Liver (tissue), 9 donors: ENCODE measurements around the gene FGD6. TPM values are rescaled to one million over a fixed set of nuclear protein-coding genes. Genes with fewer than 3 reads are reported as not detected.

ENCODE experiments used
- DNase-seq: peaks from one replicate; pipeline ENCODE4 v3.0.0-alpha.2; 2017; ENCODE audit warnings: low spot score
- H3K27ac ChIP-seq, 2 donors: one replicate each; pipeline ENCODE4 v1.7.0; 2013; ENCODE audit warnings: inconsistent platforms in 2 of 2, low read length in 2 of 2, control low read depth in 1 of 2, low read depth in 1 of 2, mild to moderate bottlenecking in 1 of 2
- H3K27me3 ChIP-seq, 4 donors: one replicate each; pipeline versions ENCODE4 v1.6.1 to v1.7.0; 2013; ENCODE audit warnings: low read length in 3 of 4, inconsistent platforms in 1 of 4, mild to moderate bottlenecking in 1 of 4, moderate library complexity in 1 of 4; ENCODE audit not compliant: control insufficient read depth in 4 of 4, insufficient read depth in 4 of 4
- H3K36me3 ChIP-seq, 4 donors: one replicate each; pipeline versions ENCODE4 v1.6.1 to v1.7.0; 2013; ENCODE audit warnings: low read length in 3 of 4, mild to moderate bottlenecking in 3 of 4, low read depth in 1 of 4, moderate library complexity in 1 of 4; ENCODE audit not compliant: control insufficient read depth in 4 of 4, insufficient read depth in 3 of 4
- H3K4me1 ChIP-seq, 4 donors: one replicate each; pipeline versions ENCODE4 v1.6.1 to v1.7.0; 2013; ENCODE audit warnings: low read length in 3 of 4, mild to moderate bottlenecking in 3 of 4, moderate library complexity in 1 of 4; ENCODE audit not compliant: control insufficient read depth in 4 of 4, insufficient read depth in 4 of 4
- H3K4me3 ChIP-seq, 3 donors: one replicate each; pipeline versions ENCODE4 v1.6.1 to v1.7.0; 2013; ENCODE audit warnings: low read length in 3 of 3, control low read depth in 1 of 3, low read depth in 1 of 3, mild to moderate bottlenecking in 1 of 3
- H3K9ac ChIP-seq, 2 donors: one replicate each; pipeline ENCODE4 v1.7.0; 2013; ENCODE audit warnings: low read length in 2 of 2, mild to moderate bottlenecking in 2 of 2, moderate library complexity in 2 of 2, control low read depth in 1 of 2, low read depth in 1 of 2
- H3K9me3 ChIP-seq, 4 donors: one replicate each; pipeline versions ENCODE4 v1.6.1 to v1.7.0; 2013; ENCODE audit warnings: low read length in 3 of 4; ENCODE audit not compliant: control insufficient read depth in 4 of 4
- EGR1 ChIP-seq, 2 donors: IDR thresholded peaks; 2 replicates each; pipeline ENCODE4 v1.6.1; 2016 to 2018; ENCODE audit warnings: antibody characterized with exemption in 2 of 2, low read depth in 2 of 2
- FOXA1 ChIP-seq: IDR thresholded peaks from 2 replicates; pipeline ENCODE4 v1.6.1; 2016; ENCODE audit warnings: antibody characterized with exemption
- FOXA2 ChIP-seq: IDR thresholded peaks from 2 replicates; pipeline ENCODE4 v1.6.1; 2016; ENCODE audit warnings: antibody characterized with exemption
- GABPA ChIP-seq, 2 donors: IDR thresholded peaks in 1 of 2; conservative IDR thresholded peaks in 1 of 2; 2 replicates each; pipeline ENCODE4 v1.6.1; 2016; ENCODE audit warnings: antibody characterized with exemption in 2 of 2, mild to moderate bottlenecking in 1 of 2, moderate library complexity in 1 of 2
- HNF4A ChIP-seq, 2 donors: conservative IDR thresholded peaks; 2 replicates each; pipeline ENCODE4 v1.6.1; 2016; ENCODE audit warnings: antibody characterized with exemption in 2 of 2, mild to moderate bottlenecking in 2 of 2
- HNF4G ChIP-seq: IDR thresholded peaks from 2 replicates; pipeline ENCODE4 v1.6.1; 2016; ENCODE audit warnings: antibody characterized with exemption
- NR2F2 ChIP-seq: IDR thresholded peaks from 2 replicates; pipeline ENCODE4 v1.6.1; 2016; ENCODE audit warnings: antibody characterized with exemption
- RAD21 ChIP-seq, 2 donors: IDR thresholded peaks; 2 replicates each; pipeline ENCODE4 v1.6.1; 2016; ENCODE audit warnings: antibody characterized with exemption in 2 of 2, mild to moderate bottlenecking in 2 of 2
- RXRA ChIP-seq, 2 donors: IDR thresholded peaks; 2 replicates each; pipeline ENCODE4 v1.6.1; 2017 to 2018; ENCODE audit warnings: antibody characterized with exemption in 2 of 2, mild to moderate bottlenecking in 1 of 2
- SP1 ChIP-seq: IDR thresholded peaks from 2 replicates; pipeline ENCODE4 v1.6.1; 2018; ENCODE audit warnings: antibody characterized with exemption, mild to moderate bottlenecking
- TAF1 ChIP-seq: conservative IDR thresholded peaks from 2 replicates; pipeline ENCODE4 v1.6.1; 2016; ENCODE audit warnings: antibody characterized with exemption, mild to moderate bottlenecking
- YY1 ChIP-seq: IDR thresholded peaks from 2 replicates; pipeline ENCODE4 v1.6.1; 2016; ENCODE audit warnings: antibody characterized with exemption, mild to moderate bottlenecking
- WGBS: extraction: QIAGEN DNeasy Blood & Tissue Kit; methylation state at CpG from one replicate; pipeline ENCODE4 v1.1.7; 2013; 5-methylcytosine and 5-hydroxymethylcytosine counted together
- polyA plus RNA-seq, 2 donors: library from polyadenylated mRNA; stranded (reverse) in 1 of 2; unstranded in 1 of 2; fragments of 200-250 nt in 1 of 2; fragments of >200 nt in 1 of 2; fragmentation: Nextera tagmentation in 1 of 2; extraction: Ambion mirVana in 1 of 2; gene quantifications; one replicate each; pipeline versions ENCODE4 v1.2.1 to v1.2.3, GENCODE V29; 2013 to 2015
- total RNA-seq, 2 donors: library from RNA; depleted of rRNA; stranded (reverse); fragments of >200 nt; gene quantifications; one replicate each; pipeline ENCODE4 v1.2.3, GENCODE V29; 2014
- TF ChIP-seq, protein P1 (sequence below): IDR thresholded peaks from 2 replicates; pipeline ENCODE4 v1.6.1; 2016; ENCODE audit warnings: antibody characterized with exemption
- TF ChIP-seq, protein P2 (sequence below): fragments of 150-350 bp; IDR thresholded peaks from 2 replicates; pipeline ENCODE4 v1.5.1; 2017; ENCODE audit warnings: improper control_type of control experiment, low read depth, low read length; ENCODE audit not compliant: missing input control
- TF ChIP-seq, protein P3 (sequence below): IDR thresholded peaks from 2 replicates; pipeline ENCODE4 v1.6.1; 2016; ENCODE audit warnings: antibody characterized with exemption
- TF ChIP-seq, protein P4 (sequence below): IDR thresholded peaks from 2 replicates; pipeline ENCODE4 v1.6.1; 2016; ENCODE audit warnings: antibody characterized with exemption
- TF ChIP-seq, protein P5 (sequence below): IDR thresholded peaks from 2 replicates; pipeline ENCODE4 v1.6.1; 2016; ENCODE audit warnings: antibody characterized with exemption, mild to moderate bottlenecking
- donor health status: healthy.
- donor health status: healthy.
- donor health status: healthy.
- donor health status: healthy.
- donor health status: healthy.

Gene FGD6
- total and polyA plus RNA-seq, 4 donors: 0.54 to 6.9 (median 2.4) TPM

DNA sequence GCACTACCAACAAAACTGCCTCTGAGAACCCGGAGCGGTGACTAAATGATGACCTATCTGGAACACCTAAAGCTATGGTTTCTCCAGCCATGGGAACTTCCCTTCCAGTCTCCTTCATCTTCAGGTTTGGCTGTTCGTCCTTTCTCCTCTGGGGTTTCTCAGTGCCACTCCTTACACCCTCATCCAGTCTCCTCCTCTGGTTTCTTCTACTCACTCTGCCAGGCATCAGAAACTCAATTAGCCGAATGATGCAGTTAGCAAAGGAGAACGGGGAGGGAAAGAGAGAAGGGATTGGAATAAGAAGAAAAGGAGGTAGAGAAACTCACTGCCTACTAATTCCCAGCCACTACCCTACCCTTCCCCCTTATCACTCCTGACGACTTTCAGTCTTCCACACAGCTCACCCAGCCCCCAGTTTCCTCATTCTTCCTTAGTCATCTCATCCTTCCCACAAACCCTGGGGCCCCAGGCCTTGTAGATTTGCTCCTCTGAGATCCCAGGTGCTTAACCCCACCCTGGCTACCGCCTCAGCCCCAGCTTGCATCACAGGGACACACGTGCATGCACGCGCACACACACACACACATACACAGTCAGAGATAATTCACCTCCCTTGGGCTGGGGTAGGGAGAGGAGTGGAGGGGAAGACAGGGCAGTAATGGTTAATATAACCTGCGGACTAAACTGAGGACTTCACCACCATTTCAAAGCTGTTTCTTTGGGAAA, 13.0 kb downstream of the FGD6 start:
- 82% methylated on average over 11 of the region's 11 CpGs for WGBS
- Histone ChIP-seq H3K27ac (no peak overlapping the region), H3K36me3 (no peaks in the 10 kb centered on the region), H3K9me3 (no peaks in the 10 kb centered on the region), H3K4me1 (peaks cover 0 to 7% (median 3%) of the 10 kb centered on the region in 4 donors), H3K4me3 (no peak overlapping the region), H3K9ac (no peak overlapping the region), H3K27me3 (no peaks in the 10 kb centered on the region)
- no peak for TF ChIP-seq EGR1 (IDR thresholded peaks at IDR 0.05; ENCODE audit: low read depth in 2 of 2)
- no peak for TF ChIP-seq HNF4A (conservative IDR thresholded peaks at IDR 0.05)
- no peak for TF ChIP-seq RAD21 (IDR thresholded peaks at IDR 0.05)
- TF ChIP-seq HNF4G: no peak
- no peak for TF ChIP-seq FOXA2
- no peak for TF ChIP-seq RXRA (IDR thresholded peaks at IDR 0.05)
- TF ChIP-seq SP1: no peak
- TF ChIP-seq, protein P1, sequence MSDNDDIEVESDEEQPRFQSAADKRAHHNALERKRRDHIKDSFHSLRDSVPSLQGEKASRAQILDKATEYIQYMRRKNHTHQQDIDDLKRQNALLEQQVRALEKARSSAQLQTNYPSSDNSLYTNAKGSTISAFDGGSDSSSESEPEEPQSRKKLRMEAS: no peak
- TF ChIP-seq, protein P2, sequence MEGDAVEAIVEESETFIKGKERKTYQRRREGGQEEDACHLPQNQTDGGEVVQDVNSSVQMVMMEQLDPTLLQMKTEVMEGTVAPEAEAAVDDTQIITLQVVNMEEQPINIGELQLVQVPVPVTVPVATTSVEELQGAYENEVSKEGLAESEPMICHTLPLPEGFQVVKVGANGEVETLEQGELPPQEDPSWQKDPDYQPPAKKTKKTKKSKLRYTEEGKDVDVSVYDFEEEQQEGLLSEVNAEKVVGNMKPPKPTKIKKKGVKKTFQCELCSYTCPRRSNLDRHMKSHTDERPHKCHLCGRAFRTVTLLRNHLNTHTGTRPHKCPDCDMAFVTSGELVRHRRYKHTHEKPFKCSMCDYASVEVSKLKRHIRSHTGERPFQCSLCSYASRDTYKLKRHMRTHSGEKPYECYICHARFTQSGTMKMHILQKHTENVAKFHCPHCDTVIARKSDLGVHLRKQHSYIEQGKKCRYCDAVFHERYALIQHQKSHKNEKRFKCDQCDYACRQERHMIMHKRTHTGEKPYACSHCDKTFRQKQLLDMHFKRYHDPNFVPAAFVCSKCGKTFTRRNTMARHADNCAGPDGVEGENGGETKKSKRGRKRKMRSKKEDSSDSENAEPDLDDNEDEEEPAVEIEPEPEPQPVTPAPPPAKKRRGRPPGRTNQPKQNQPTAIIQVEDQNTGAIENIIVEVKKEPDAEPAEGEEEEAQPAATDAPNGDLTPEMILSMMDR: no peak
- TF ChIP-seq, protein P3, sequence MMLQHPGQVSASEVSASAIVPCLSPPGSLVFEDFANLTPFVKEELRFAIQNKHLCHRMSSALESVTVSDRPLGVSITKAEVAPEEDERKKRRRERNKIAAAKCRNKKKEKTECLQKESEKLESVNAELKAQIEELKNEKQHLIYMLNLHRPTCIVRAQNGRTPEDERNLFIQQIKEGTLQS: no peak
- TF ChIP-seq NR2F2: no peak
- TF ChIP-seq, protein P4, sequence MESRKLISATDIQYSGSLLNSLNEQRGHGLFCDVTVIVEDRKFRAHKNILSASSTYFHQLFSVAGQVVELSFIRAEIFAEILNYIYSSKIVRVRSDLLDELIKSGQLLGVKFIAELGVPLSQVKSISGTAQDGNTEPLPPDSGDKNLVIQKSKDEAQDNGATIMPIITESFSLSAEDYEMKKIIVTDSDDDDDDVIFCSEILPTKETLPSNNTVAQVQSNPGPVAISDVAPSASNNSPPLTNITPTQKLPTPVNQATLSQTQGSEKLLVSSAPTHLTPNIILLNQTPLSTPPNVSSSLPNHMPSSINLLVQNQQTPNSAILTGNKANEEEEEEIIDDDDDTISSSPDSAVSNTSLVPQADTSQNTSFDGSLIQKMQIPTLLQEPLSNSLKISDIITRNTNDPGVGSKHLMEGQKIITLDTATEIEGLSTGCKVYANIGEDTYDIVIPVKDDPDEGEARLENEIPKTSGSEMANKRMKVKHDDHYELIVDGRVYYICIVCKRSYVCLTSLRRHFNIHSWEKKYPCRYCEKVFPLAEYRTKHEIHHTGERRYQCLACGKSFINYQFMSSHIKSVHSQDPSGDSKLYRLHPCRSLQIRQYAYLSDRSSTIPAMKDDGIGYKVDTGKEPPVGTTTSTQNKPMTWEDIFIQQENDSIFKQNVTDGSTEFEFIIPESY: no peak
- TF ChIP-seq TAF1: no peak
- no peak for TF ChIP-seq FOXA1
- TF ChIP-seq YY1: no peak
- TF ChIP-seq, protein P5, sequence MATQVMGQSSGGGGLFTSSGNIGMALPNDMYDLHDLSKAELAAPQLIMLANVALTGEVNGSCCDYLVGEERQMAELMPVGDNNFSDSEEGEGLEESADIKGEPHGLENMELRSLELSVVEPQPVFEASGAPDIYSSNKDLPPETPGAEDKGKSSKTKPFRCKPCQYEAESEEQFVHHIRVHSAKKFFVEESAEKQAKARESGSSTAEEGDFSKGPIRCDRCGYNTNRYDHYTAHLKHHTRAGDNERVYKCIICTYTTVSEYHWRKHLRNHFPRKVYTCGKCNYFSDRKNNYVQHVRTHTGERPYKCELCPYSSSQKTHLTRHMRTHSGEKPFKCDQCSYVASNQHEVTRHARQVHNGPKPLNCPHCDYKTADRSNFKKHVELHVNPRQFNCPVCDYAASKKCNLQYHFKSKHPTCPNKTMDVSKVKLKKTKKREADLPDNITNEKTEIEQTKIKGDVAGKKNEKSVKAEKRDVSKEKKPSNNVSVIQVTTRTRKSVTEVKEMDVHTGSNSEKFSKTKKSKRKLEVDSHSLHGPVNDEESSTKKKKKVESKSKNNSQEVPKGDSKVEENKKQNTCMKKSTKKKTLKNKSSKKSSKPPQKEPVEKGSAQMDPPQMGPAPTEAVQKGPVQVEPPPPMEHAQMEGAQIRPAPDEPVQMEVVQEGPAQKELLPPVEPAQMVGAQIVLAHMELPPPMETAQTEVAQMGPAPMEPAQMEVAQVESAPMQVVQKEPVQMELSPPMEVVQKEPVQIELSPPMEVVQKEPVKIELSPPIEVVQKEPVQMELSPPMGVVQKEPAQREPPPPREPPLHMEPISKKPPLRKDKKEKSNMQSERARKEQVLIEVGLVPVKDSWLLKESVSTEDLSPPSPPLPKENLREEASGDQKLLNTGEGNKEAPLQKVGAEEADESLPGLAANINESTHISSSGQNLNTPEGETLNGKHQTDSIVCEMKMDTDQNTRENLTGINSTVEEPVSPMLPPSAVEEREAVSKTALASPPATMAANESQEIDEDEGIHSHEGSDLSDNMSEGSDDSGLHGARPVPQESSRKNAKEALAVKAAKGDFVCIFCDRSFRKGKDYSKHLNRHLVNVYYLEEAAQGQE: no peak
- TF ChIP-seq GABPA (IDR thresholded peaks at IDR 0.05 in 1 of 2, conservative IDR thresholded peaks at IDR 0.05 in 1 of 2): no peak
- DNase-seq: no peak
